ENCODE measurements around the gene SPATS2L.

GRCh38 chr2:200455958-200456421, 149.5 kb downstream of the SPATS2L start:
- TF ChIP-seq, protein P1, sequence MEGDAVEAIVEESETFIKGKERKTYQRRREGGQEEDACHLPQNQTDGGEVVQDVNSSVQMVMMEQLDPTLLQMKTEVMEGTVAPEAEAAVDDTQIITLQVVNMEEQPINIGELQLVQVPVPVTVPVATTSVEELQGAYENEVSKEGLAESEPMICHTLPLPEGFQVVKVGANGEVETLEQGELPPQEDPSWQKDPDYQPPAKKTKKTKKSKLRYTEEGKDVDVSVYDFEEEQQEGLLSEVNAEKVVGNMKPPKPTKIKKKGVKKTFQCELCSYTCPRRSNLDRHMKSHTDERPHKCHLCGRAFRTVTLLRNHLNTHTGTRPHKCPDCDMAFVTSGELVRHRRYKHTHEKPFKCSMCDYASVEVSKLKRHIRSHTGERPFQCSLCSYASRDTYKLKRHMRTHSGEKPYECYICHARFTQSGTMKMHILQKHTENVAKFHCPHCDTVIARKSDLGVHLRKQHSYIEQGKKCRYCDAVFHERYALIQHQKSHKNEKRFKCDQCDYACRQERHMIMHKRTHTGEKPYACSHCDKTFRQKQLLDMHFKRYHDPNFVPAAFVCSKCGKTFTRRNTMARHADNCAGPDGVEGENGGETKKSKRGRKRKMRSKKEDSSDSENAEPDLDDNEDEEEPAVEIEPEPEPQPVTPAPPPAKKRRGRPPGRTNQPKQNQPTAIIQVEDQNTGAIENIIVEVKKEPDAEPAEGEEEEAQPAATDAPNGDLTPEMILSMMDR (IDR thresholded peaks at IDR 0.05; ENCODE audit: low read depth, low read length): no peak
- TF ChIP-seq MYC (IDR thresholded peaks at IDR 0.05; ENCODE audit: low read depth, low read length): no peak
- TF ChIP-seq, protein P2, sequence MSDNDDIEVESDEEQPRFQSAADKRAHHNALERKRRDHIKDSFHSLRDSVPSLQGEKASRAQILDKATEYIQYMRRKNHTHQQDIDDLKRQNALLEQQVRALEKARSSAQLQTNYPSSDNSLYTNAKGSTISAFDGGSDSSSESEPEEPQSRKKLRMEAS (IDR thresholded peaks at IDR 0.05; ENCODE audit: low read depth, low read length): no peak
